Hematopoietic multipotent progenitor cell treated with erythropoietin and hydrocortisone succinate and interleukin-3 and kit ligand, for 4 days (in vitro differentiated cells): ENCODE data around the gene CRELD2.

Source experiments
- DNase-seq: peaks from one replicate; pipeline ENCODE4 v3.0.0-alpha.2; 2015

The CRELD2 gene

DNA sequence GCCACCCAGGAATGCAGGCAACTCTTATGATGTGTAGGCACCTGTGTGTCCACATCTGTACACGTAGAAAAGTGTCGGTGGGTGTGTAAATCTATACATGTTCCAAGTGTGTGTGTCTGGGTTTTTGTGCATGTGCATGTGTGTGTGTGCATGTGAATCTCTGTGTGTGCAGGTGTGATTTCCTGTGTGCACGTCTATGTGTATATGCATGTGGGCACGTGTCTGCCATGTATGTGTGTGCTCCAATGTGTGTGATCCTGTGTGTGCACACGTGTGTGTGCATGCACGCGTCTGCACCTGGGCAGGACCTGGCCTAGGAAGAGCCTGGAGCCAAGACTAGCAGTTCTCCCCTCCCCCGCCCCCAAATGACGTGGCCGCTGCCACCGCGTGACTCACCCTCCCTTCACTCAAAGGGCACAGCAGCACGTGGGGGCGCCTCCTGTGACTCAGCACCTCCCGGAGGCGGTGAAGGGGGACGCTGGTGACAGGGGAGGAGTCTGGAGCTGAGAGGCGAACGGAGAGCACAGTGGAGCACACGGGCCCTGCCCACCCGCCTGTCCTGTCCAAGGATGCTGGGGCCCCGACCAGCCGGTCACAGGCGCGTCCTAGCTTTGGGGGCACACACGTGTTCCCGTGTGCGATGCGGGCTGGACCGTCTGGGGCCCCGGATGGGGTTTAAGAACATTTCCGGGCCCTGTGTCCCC, 52.2 kb downstream of the CRELD2 start:
- peak; percentile 99 for DNase-seq

DNA sequence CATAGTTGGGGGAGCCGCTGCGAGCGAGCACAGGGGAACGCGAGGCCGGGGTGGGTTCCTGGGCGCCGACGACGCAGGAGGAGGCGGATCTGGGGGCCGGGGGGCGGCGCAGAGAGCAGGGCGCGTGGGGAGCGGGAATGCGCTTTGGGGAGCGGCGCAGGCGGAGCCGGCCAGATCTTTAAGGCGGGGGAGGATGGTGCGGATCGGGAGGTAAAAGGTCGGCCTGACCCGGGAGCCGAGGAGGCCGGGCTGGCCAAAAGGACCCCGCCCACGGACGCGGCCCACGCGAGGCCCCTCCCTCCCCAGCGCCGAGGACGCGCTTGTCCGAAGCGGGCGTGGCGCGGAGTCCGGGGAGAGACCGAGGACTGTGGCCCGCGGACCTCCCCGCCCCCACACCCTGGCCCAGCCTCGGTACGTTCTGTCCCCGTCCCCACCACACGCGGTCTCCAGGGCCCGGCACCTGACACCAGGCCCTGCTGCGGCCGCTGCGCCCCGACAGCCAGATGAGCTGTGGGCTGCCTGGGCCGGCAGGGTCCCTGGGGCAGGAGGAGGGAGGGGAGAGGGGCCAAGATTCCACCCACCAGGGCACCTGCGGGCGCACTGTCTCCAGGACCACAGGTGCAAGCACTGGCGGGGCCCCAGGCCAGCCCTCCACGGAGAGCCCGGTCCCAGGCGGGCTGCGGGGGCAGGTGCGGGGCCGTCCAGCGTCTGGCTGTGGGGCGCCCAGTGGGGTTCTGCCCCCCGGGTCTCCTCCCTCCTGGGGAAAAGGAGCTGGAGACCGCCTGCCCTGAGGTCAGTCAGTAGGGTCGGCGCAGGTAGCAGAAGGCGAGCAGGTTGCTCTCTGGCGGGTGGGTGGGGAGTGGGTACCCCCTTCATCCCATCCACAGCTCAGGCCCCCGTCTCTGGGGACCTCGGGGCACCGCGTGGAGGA, 53.1 kb downstream of the CRELD2 start:
- DNase-seq = peak; percentile 65

DNA sequence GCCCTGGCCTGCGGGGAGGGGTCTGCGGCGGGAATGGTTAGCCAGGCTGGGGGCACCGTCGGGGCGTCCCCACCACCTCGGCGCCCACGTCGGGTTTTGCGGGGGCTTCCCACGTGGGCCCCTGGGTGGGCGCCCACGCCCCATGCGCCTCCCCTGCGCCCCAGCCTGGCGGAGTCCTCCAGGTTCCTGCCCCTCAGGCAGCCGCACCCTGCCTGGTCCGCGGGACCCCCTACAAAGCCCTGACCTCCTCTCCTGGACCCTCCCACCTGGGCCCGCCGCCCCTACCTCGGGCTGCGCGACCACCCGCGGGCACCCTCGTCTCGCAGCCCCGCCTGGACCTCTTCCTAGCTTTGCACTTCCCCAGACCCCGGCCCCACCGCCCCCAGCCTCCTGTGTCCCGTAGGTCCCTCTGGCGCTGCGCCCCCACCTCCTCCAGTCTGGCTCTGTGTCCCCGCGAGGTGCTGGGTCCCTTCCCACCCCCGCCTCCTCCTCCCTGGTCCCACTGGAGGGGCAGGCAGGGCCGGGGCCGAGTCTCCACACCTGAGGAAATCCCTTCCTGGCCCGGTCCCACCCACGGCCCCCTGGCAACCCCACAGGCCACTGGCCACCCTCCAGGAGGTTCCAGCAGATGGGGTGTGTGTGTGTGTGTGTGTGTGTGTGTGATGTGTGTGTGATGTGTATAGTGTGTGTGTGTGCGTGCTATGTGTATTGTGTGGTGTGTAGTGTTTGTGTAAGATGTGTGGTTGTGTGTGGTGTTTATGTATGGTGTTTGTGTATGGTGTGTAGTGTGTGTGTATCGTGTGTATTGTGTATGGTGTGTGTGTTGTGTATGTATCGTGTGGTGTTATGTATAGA, 54.0 kb downstream of the CRELD2 start:
- DNase-seq = no peak

GRCh38 chr22:49973018-49973961, 54.9 kb downstream of the CRELD2 start:
- DNase-seq = no peak

- DNase-seq = peak; percentile 40
Observed at GRCh38 chr22:49975543-49976389, 57.3 kb downstream of the CRELD2 start.

GRCh38 chr22:49976439-49977175, 58.2 kb downstream of the CRELD2 start:
- DNase-seq = no peak
